LNCAP (cell line): ENCODE results near the gene MMP24.

Source experiments
- CTCF ChIP-seq: fragments of 450-650 bp; IDR thresholded peaks from 2 replicates; pipeline ENCODE4 v1.5.1; 2017; ENCODE audit warnings: mild to moderate bottlenecking

MMP24 gene

GRCh38 chr20:35305682-35306556 is 79.4 kb downstream of the MMP24 start:
- no peak for TF ChIP-seq CTCF

GRCh38 chr20:35306931-35307517 is 80.5 kb downstream of the MMP24 start:
- TF ChIP-seq CTCF = peak; percentile 77; the same call in 1 of the 2 replicates

GRCh38 chr20:35307666-35308653 is 81.5 kb downstream of the MMP24 start:
- no peak for TF ChIP-seq CTCF

- no peak for TF ChIP-seq CTCF
These were observed 84.9 kb downstream of the MMP24 start for GRCh38 chr20:35311409-35311808.

GRCh38 chr20:35311822-35312221 is 85.3 kb downstream of the MMP24 start:
- TF ChIP-seq CTCF = no peak

GRCh38 chr20:35312318-35312717 is 85.8 kb downstream of the MMP24 start:
- no peak for TF ChIP-seq CTCF

- no peak for TF ChIP-seq CTCF
These were observed 88.5 kb downstream of the MMP24 start for GRCh38 chr20:35314816-35315631.
